K562 (cell line): Measurements from ENCODE around the gene CYP26A1. TPM values are rescaled to one million over a fixed set of nuclear protein-coding genes. Genes with fewer than 3 reads are reported as not detected.

Experiments used
- ATAC-seq: fragments of 200-7000 bp; cut with Tn5 transposase; 3 replicates; pipeline ENCODE4 v1.9.1; 2020; ENCODE audit warnings: moderate library complexity
- BruUV-seq: library from RNA; stranded (reverse); fragments of 400-500 nt; replicated peaks from 2 replicates; lab custom pipeline; 2021; lab: Mats Ljungman, UMichigan
- CTCF ChIA-PET: fragments of 300-600 bp; formaldehyde crosslinking; extraction: SDS; loops from one replicate; lab custom pipeline; 2021; ENCODE audit warnings: low intra/inter-chr PET ratio; lab: Yijun Ruan, JAX
- POLR2A ChIA-PET: fragments of 300-600, 350-650 bp; sonication (Branson Sonifier 250); formaldehyde crosslinking; extraction: SDS; loops from one replicate; lab custom pipeline; 2021; ENCODE audit warnings: antibody characterized with exemption, inconsistent platforms; lab: Yijun Ruan, JAX
- DNase-seq, 4 experiments: peaks; one replicate each; pipeline versions ENCODE4 v3.0.0 to v3.0.0-alpha.2; 2011 to 2018; ENCODE audit warnings: low spot score in 3 of 4, mixed read lengths in 3 of 4; ENCODE audit errors: extremely low read depth in 1 of 4
- FAIRE-seq: peaks from 2 replicates; lab custom pipeline; 2011; peaks lifted over from hg19 to GRCh38; lab: Jason Lieb, UNC
- H2AFZ ChIP-seq: 2 replicates; pipeline ENCODE4 v1.6.0; 2011; ENCODE audit warnings: low read depth, low read length, control low read depth, inconsistent platforms
- H3K27ac ChIP-seq: fragments of 200-600 bp; 3 replicates; pipeline ENCODE4 v1.8.0; 2011; ENCODE audit warnings: low read depth, mild to moderate bottlenecking, control low read depth, inconsistent platforms, low read length, moderate library complexity, mixed read lengths; ENCODE audit errors: extremely low read depth
- H3K27me3 ChIP-seq, 2 experiments: fragments of 300-600 bp in 1 of 2; 2 replicates in 1 of 2; 3 replicates in 1 of 2; pipeline versions ENCODE4 v1.6.0 to v1.8.0; 2011; ENCODE audit warnings: inconsistent platforms in 2 of 2, low read length in 2 of 2, mild to moderate bottlenecking in 1 of 2, mixed read lengths in 1 of 2, moderate library complexity in 1 of 2; ENCODE audit not compliant: control insufficient read depth in 2 of 2, insufficient read depth in 2 of 2
- H3K36me3 ChIP-seq: fragments of 300-600 bp; 3 replicates; pipeline ENCODE4 v1.8.0; 2011; ENCODE audit warnings: mild to moderate bottlenecking, low read length, inconsistent platforms; ENCODE audit not compliant: control insufficient read depth, insufficient read depth
- H3K4me1 ChIP-seq, 2 experiments: fragments of 200-600 bp in 1 of 2; replicated peaks in 1 of 2; 2 replicates in 1 of 2; 3 replicates in 1 of 2; pipeline versions ENCODE4 v1.5.1 to v1.8.0; 2011; ENCODE audit warnings: inconsistent platforms in 2 of 2, low read length in 2 of 2, mild to moderate bottlenecking in 1 of 2, mixed read lengths in 1 of 2, moderate library complexity in 1 of 2; ENCODE audit not compliant: control insufficient read depth in 2 of 2, insufficient read depth in 2 of 2
- H3K4me2 ChIP-seq: 2 replicates; pipeline ENCODE4 v1.6.1; 2011; ENCODE audit warnings: low read length, control low read depth, inconsistent platforms, mixed read lengths; ENCODE audit not compliant: insufficient read depth
- H3K4me3 ChIP-seq: fragments of 200-600 bp; sonication (generic), shearing (Covaris generic); 2 replicates; pipeline ENCODE4 v1.5.1; 2016; ENCODE audit warnings: control low read depth, inconsistent platforms
- H3K79me2 ChIP-seq: fragments of 200-600 bp; 3 replicates; pipeline ENCODE4 v1.8.0; 2011; ENCODE audit warnings: low read length, inconsistent platforms; ENCODE audit not compliant: control insufficient read depth, insufficient read depth
- H3K9ac ChIP-seq, 2 experiments: 2 replicates each; pipeline versions ENCODE4 v1.6.0 to v1.6.1; 2011; ENCODE audit warnings: low read depth in 2 of 2, low read length in 2 of 2, control low read depth in 1 of 2, inconsistent platforms in 1 of 2, mild to moderate bottlenecking in 1 of 2, mixed read lengths in 1 of 2; ENCODE audit not compliant: insufficient read depth in 1 of 2
- H3K9me1 ChIP-seq: one replicate; pipeline ENCODE4 v1.6.0; 2011; ENCODE audit warnings: inconsistent platforms, mild to moderate bottlenecking, low read length, moderate library complexity; ENCODE audit not compliant: control insufficient read depth, insufficient read depth
- H3K9me3 ChIP-seq: replicated peaks from 2 replicates; pipeline ENCODE4 v1.5.1; 2011; ENCODE audit warnings: low read depth, low read length, inconsistent platforms; ENCODE audit not compliant: control insufficient read depth, insufficient read depth
- H4K20me1 ChIP-seq: replicated peaks from 2 replicates; pipeline ENCODE4 v1.6.1; 2011; ENCODE audit warnings: low read length, inconsistent platforms, mixed read lengths; ENCODE audit not compliant: control insufficient read depth, insufficient read depth
- CBFA2T2 ChIP-seq: fragments of 450-650 bp; conservative IDR thresholded peaks from 2 replicates; pipeline ENCODE4 v1.6.1; 2017; ENCODE audit warnings: mild to moderate bottlenecking
- CSDE1 ChIP-seq, 2 experiments: fragments of 450-650 bp; IDR thresholded peaks; 2 replicates each; pipeline ENCODE4 v1.6.1; 2016; ENCODE audit warnings: mild to moderate bottlenecking in 1 of 2
- HDAC6 ChIP-seq: IDR thresholded peaks from 2 replicates; pipeline ENCODE4 v1.6.1; 2012; ENCODE audit warnings: low read depth, mild to moderate bottlenecking, control low read depth, inconsistent platforms, low read length, moderate library complexity
- HMG20A ChIP-seq: fragments of 450-650 bp; formaldehyde crosslinking; conservative IDR thresholded peaks from 2 replicates; pipeline ENCODE4 v1.4.0; 2020; ENCODE audit warnings: mild to moderate bottlenecking, mixed read lengths
- NCOA4 ChIP-seq: fragments of 450-650 bp; IDR thresholded peaks from 2 replicates; pipeline ENCODE4 v1.6.1; 2018; ENCODE audit warnings: mild to moderate bottlenecking; ENCODE audit not compliant: partially characterized antibody
- NUFIP1 ChIP-seq: fragments of 450-650 bp; IDR thresholded peaks from 2 replicates; pipeline ENCODE4 v1.6.1; 2018; ENCODE audit not compliant: partially characterized antibody
- ZC3H11A ChIP-seq: IDR thresholded peaks from 2 replicates; pipeline ENCODE4 v1.6.1; 2012; ENCODE audit warnings: low read depth, low read length, improper control_type of control experiment
- ZNF512 ChIP-seq: IDR thresholded peaks from 2 replicates; pipeline ENCODE4 v1.6.1; 2016; ENCODE audit warnings: missing genetic modification characterization, missing compliant biosample characterization
- WGBS: fragments of 100-300 bp; shearing (Covaris generic); methylation state at CpG from one replicate; pipeline ENCODE4 v1.1.6; 2016; ENCODE audit warnings: low coverage, mixed read lengths; ENCODE audit not compliant: insufficient coverage; ENCODE audit errors: missing lambda C conversion rate; 5-methylcytosine and 5-hydroxymethylcytosine counted together
- in situ Hi-C: fragments of 300-500 bp; cut with MboI; formaldehyde crosslinking; loops from 4 replicates; pipeline ENCODE4 v1.15.0; 2018; ENCODE audit warnings: inconsistent platforms, mixed read lengths
- intact Hi-C: fragments of 100-400 bp; cut with micrococcal nuclease; formaldehyde crosslinking; loops from 2 replicates; pipeline ENCODE4 v1.14.2; 2022
- polyA plus RNA-seq, 8 experiments: library from polyadenylated mRNA; depleted of rRNA in 4 of 8; stranded (reverse) in 5 of 8; unstranded in 3 of 8; fragments of >200 nt; fragmentation: Nextera tagmentation in 2 of 8; fragmentation: Illumina TruSeq in 1 of 8; extraction: Ambion mirVana in 2 of 8; extraction: Trizol in 1 of 8; gene quantifications; 2 replicates each; pipeline versions ENCODE4 v1.2.1 to v1.2.3, GENCODE V29; 2011 to 2014; ENCODE audit warnings: inconsistent platforms in 1 of 8, missing spikeins in 1 of 8
- total RNA-seq, 7 experiments: library from RNA; depleted of rRNA in 6 of 7; stranded (reverse); fragments of >200 nt in 6 of 7; fragmentation: Illumina TruSeq in 2 of 7; extraction: Trizol in 2 of 7; gene quantifications; 2 replicates each; pipeline versions ENCODE4 v1.2.1 to v1.2.3, GENCODE V29; 2011 to 2021; ENCODE audit warnings: low replicate concordance in 1 of 7
- TF ChIP-seq, protein P1 (sequence below): sonication (generic); formaldehyde crosslinking; IDR thresholded peaks from 2 replicates; pipeline ENCODE4 v1.8.1; 2023; ENCODE audit warnings: missing genetic modification reagents, mild to moderate bottlenecking, borderline replicate concordance
- TF ChIP-seq, protein P2 (sequence below): fragments of 250-450 bp; sonication (Bioruptor Pico); IDR thresholded peaks from 2 replicates; pipeline ENCODE4 v1.5.0; 2021; ENCODE audit warnings: mild to moderate bottlenecking, borderline replicate concordance

CYP26A1 gene
- total and polyA plus RNA-seq, 9 of the 15 experiments (the other 6 are each of a cell fraction or from before 2014, with no cell fraction given) = 0.11 to 5.1 (median 1.6) TPM

- TF ChIP-seq ZNF512 (tag) = no peak
- TF ChIP-seq, all 486 proteins: peak for 0
These were observed 40.9 kb upstream of the CYP26A1 start (continued) for GRCh38 chr10:93032809-93033137.

- FAIRE-seq (no peak), ATAC-seq (no peak), DNase-seq (no peak)
- Histone ChIP-seq H3K4me1 (no peaks in the 10 kb centered on the region; a peak in 1 of 5 replicates), H3K27ac (no peak overlapping the region), H3K4me3 (no peak overlapping the region), H4K20me1 (no peaks in the 10 kb centered on the region), H3K4me2 (no peak overlapping the region), H3K36me3 (no peaks in the 10 kb centered on the region), H3K9me1 (no peaks in the 10 kb centered on the region), H3K27me3 (no peaks in the 10 kb centered on the region), H2AFZ (no peak overlapping the region), H3K9ac (no peak overlapping the region), H3K9me3 (no peaks in the 10 kb centered on the region), H3K79me2 (no peaks in the 10 kb centered on the region)
- intact Hi-C loops (no loop called here), in situ Hi-C loops (no loop called here)
- POLR2A ChIA-PET = interaction anchor here (0.7 kb wide), 1 partner anchor 10 kb away, joined by 3 read pairs; no protein-coding TSS in a partner anchor
- CTCF ChIA-PET = no interaction called here
- 83% methylated on average over 1 of the region's 1 CpG for WGBS
- no TSS peak for BruUV-seq
- TF ChIP-seq NUFIP1 = no peak
- TF ChIP-seq HDAC6 = no peak
- no peak for TF ChIP-seq CBFA2T2
- TF ChIP-seq HMG20A (CRISPR knock-in tag) = no peak
- TF ChIP-seq CSDE1 (IDR thresholded peaks at IDR 0.05) = no peak
- TF ChIP-seq, protein P1, sequence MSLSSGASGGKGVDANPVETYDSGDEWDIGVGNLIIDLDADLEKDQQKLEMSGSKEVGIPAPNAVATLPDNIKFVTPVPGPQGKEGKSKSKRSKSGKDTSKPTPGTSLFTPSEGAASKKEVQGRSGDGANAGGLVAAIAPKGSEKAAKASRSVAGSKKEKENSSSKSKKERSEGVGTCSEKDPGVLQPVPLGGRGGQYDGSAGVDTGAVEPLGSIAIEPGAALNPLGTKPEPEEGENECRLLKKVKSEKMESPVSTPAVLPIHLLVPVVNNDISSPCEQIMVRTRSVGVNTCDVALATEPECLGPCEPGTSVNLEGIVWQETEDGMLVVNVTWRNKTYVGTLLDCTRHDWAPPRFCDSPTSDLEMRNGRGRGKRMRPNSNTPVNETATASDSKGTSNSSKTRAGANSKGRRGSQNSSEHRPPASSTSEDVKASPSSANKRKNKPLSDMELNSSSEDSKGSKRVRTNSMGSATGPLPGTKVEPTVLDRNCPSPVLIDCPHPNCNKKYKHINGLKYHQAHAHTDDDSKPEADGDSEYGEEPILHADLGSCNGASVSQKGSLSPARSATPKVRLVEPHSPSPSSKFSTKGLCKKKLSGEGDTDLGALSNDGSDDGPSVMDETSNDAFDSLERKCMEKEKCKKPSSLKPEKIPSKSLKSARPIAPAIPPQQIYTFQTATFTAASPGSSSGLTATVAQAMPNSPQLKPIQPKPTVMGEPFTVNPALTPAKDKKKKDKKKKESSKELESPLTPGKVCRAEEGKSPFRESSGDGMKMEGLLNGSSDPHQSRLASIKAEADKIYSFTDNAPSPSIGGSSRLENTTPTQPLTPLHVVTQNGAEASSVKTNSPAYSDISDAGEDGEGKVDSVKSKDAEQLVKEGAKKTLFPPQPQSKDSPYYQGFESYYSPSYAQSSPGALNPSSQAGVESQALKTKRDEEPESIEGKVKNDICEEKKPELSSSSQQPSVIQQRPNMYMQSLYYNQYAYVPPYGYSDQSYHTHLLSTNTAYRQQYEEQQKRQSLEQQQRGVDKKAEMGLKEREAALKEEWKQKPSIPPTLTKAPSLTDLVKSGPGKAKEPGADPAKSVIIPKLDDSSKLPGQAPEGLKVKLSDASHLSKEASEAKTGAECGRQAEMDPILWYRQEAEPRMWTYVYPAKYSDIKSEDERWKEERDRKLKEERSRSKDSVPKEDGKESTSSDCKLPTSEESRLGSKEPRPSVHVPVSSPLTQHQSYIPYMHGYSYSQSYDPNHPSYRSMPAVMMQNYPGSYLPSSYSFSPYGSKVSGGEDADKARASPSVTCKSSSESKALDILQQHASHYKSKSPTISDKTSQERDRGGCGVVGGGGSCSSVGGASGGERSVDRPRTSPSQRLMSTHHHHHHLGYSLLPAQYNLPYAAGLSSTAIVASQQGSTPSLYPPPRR (CRISPR knock-in tag) = no peak
- TF ChIP-seq, protein P2, sequence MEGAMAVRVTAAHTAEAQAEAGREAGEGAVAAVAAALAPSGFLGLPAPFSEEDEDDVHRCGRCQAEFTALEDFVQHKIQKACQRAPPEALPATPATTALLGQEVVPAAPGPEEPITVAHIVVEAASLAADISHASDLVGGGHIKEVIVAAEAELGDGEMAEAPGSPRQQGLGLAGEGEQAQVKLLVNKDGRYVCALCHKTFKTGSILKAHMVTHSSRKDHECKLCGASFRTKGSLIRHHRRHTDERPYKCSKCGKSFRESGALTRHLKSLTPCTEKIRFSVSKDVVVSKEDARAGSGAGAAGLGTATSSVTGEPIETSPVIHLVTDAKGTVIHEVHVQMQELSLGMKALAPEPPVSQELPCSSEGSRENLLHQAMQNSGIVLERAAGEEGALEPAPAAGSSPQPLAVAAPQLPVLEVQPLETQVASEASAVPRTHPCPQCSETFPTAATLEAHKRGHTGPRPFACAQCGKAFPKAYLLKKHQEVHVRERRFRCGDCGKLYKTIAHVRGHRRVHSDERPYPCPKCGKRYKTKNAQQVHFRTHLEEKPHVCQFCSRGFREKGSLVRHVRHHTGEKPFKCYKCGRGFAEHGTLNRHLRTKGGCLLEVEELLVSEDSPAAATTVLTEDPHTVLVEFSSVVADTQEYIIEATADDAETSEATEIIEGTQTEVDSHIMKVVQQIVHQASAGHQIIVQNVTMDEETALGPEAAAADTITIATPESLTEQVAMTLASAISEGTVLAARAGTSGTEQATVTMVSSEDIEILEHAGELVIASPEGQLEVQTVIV (CRISPR knock-in tag) = no peak
- no peak for TF ChIP-seq ZC3H11A
- TF ChIP-seq NCOA4 = no peak
These were observed 39.3 kb upstream of the CYP26A1 start for GRCh38 chr10:93034426-93034825.
